GM20431 (cell line): ENCODE measurements around the gene ADGRD2.
"Not testable (repeated sequence)": the region's sequence is repeated elsewhere in the genome, so short reads cannot be mapped to it uniquely, and the experiment has no call there.

Experiments
- in situ Hi-C: fragments of 300-500 bp; cut with MseI, MboI; formaldehyde crosslinking; loops from one replicate; pipeline ENCODE4 v1.15.0; 2020; ENCODE audit warnings: low sequenced_read_pairs; ENCODE audit not compliant: unreplicated experiment

Gene ADGRD2, protein sequence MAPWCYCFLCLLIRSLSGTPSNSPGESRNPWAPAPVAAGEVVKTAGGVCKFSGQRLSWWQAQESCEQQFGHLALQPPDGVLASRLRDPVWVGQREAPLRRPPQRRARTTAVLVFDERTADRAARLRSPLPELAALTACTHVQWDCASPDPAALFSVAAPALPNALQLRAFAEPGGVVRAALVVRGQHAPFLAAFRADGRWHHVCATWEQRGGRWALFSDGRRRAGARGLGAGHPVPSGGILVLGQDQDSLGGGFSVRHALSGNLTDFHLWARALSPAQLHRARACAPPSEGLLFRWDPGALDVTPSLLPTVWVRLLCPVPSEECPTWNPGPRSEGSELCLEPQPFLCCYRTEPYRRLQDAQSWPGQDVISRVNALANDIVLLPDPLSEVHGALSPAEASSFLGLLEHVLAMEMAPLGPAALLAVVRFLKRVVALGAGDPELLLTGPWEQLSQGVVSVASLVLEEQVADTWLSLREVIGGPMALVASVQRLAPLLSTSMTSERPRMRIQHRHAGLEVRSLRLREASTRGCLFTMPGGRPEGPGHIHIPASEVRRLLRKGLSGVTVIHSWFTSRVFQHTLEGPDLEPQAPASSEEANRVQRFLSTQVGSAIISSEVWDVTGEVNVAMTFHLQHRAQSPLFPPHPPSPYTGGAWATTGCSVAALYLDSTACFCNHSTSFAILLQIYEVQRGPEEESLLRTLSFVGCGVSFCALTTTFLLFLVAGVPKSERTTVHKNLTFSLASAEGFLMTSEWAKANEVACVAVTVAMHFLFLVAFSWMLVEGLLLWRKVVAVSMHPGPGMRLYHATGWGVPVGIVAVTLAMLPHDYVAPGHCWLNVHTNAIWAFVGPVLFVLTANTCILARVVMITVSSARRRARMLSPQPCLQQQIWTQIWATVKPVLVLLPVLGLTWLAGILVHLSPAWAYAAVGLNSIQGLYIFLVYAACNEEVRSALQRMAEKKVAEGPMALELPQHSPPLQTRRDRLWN

DNA sequence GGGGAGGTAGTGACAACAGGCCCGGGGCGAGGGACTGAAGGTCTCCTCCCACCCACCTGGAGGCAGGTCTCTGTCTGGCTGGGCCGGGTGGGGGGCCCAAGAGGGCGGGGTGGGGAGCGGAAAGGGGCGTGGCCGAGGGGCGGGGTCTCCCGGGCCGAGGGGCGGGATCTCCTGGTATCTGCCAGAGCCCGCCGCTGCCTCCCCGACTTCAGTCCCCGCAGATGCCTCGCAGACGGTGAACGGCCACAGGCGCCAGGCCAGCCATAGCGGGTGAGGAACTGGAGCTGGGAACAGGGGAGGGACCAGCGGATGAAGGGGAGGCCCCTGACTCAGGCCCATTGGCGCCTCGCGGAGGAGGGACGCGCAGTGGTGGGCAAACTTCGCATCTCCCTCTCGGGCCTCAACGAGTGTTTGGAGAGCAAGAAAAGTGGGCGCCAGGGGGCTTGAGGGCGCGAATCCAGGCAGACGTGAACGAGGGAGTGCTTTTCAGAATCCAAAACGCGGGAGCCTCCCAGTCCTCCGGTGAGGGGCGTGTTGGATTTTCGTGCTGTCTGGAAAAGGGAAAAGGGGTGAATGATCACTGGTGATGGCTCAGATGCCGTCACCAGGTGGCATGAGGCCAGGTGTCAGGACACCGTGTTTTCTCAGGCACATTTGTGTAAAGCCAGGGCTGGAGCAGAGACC, at the start of gene ADGRD2:
ADGRD2 (plus strand) TSS at position 211 of the 684 bp plus-strand sequence. CDS start 1,216 bp downstream, outside the sequence.
- in situ Hi-C loops = no loop called here

DNA sequence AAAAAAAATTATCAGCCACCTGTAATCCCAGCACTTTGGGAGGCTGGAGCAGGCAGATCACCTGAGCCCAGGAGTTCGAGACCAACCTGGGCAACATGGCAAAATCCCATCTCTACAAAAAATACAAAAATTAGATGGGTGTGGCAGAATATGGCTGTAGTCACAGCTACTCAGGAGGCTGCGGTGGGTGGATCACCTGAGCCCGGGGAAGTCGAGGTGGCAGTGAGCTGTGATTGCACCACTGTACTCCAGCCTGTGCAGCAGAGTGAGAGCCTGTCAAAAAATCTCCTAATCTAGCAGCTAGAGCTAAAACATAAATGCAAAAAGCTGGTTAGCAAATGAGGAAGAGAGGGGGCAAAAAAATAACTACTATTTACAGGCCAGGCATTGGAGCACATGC, 47.0 kb upstream of the ADGRD2 start:
- in situ Hi-C loops = no loop called here

DNA sequence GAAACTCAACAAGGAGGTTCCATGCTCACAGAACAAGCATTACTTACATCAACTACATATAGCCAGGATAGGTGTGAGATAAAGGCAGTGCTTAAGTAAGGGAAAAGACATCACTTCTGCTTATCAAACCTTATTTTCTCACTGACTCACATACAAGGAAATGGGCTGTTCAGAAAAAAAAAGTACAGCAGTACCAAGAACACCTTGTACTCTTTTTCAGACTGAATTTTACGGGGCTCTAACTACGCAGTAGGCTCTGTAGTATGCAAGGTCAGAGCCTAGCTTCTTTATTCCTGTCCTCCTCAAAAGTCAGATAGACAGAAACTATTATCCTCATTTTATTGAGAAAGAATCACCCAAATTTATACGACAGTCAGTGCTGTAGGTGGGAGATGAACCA, 40.8 kb upstream of the ADGRD2 start:
- in situ Hi-C loops = no loop called here

DNA sequence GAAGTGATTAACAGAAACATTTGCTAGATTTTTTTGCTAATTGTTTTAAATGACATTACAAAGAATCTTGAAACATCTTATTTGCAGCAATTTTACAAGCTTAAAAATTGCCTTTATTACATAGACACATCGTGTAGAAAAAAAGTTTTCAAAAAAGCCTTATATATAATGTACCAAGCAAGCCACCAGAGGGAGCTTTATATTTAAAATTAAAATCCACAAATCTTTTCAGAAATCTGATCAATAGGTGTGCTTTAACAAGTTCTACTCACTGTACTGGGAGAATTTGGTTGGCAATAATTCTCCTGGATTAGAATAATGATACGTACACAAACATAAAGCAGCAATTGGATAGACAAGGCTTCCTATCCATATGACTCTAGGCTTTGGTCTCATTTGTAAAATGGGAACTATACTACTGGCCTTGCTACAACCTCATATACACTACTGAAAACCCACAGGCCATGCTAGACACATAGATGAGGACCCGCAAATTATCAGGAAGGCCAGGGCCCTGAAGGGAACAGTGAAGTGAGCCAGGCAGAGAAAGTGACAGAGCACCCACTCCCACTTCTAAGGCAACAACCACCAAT, 39.8 kb upstream of the ADGRD2 start:
- in situ Hi-C loops = no loop called here

DNA sequence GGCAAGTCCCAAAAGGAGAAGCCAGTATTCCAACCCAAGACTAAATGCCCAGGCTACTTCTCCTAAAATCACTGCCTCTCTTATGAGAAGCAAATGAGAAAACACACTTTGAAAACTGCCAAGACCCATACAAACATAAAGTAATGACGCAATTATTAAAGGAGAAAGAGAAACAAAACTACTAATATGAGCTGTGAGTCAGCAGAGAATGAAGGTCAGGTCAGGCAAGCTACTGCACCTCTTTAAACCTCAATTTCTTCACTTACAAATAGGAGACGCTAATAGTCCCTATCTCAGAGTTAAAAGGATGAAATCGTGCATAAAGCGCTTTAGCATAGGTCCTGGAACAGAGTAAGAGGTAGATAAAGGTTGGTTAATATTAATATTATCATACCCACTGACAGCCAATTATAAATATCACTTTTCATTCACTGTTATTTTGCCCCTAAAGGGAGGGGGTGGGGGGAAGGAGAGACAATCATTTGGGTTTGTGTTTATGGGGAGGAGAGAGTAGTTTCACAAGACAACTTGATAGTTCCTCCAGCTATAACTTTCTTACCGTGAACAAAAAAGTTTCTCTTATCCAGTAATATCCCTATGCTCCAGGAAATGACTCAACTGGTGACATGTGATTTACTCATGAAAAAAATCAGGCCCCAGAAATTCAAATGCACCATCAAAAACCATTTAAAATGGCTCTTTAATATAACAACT, 38.6 kb upstream of the ADGRD2 start:
- in situ Hi-C loops = no loop called here

DNA sequence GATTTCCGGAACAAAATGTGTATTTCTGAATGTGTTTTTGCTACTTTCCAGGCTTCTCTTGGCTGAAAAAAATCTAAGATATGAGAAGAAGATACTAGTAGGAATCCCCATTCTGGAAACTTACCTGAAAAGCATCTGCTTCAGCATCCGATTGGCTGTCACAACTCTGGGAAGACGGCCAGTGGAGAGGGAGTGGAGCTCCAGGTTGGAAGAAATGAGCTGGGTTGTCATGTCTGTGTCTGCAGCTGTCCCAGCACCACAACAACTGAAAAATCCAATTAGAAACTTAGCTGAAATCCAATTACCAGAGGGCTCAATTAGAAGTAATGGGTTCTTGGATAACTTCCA, 38.0 kb upstream of the ADGRD2 start:
- in situ Hi-C loops = no loop called here

DNA sequence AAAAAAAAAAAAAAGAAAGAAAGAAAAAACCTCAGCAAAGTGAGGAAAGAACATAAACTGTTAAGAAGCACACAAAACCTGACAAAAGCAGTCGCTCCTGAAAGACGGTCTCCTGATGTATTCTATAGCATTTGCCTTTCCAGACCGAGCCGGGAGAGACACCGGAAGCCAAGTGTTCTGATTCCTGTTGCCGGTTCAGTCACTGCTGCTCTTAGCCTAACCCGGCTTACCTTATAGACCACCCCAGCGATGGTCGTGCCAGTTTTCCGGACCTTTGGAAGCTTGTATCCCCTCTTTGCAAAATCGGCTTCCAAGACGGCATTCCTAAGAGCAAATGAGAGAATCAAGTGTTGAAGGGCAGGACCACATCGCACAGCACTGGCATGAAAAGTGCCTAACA, 35.6 kb upstream of the ADGRD2 start:
- in situ Hi-C loops = no loop called here

DNA sequence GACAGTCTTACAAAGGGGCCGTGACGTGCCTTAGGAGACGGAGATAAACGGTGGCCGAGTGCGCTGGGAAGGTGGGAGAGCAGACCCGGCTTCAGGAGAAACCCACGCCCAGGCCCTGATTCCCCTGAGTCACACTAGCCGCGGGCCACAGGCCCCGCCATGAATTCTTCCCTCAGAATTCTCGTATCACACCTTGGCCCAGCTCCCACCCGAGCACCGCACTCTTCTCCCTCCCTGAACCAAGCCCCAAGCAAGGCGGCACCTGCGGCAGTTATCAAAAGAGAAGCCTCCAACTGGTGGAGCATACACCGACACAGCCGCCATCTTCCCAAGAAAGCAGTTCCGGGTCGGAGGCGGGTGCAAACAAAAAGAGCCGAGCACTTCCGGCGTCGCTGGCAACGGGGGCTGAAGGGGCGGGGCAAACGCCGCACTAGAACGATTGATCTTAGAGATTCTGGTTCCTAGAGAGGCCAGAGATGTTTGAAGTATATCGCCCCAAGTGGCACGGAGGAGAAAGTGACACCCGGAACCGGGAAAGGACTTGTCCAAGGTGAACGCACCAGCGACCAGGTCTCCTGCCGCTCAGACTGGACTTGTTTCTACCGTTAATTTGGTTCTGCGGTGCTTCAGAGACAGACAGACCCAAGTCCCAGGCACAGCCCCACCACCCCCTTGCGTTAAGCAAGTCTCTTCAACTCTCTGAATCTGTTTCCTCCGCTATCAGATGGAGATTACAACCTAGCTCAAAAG, 35.0 kb upstream of the ADGRD2 start, which contains the start of gene PSMB7:
PSMB7 (minus strand) TSS at position 341 of the 750 bp plus-strand sequence; CDS start at position 324, 17 bp downstream.
- in situ Hi-C loops = no loop called here

DNA sequence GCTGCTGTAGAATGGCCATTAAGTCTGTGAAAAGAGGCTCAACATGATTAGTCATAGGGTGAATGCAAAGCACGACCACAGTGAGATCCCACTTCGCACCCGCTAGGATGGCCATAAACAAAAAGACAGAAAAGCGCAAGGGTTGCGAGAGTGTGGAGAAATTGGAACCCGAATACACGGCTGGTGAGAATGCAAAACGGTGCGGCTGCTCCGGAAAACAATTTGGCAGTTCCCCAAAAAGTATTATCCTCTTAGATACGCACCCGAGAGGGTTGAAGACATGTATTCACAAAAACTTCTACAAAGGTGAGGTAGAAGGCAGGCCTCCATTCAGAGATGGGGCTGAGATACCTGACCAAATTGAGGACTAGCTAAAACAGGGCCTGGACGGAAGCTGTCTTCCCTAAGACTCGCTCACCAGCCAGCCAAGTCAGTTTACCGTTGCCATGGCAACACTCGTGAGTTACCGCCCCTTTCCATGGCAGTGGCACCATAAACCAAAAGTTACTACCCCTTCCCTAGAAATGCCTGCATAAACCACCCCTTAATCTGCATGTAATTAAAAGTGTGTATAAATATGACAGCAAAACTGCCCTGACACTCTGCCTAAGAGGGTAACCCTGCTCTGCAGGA, 34.3 kb upstream of the ADGRD2 start:
- in situ Hi-C loops = no loop called here

DNA sequence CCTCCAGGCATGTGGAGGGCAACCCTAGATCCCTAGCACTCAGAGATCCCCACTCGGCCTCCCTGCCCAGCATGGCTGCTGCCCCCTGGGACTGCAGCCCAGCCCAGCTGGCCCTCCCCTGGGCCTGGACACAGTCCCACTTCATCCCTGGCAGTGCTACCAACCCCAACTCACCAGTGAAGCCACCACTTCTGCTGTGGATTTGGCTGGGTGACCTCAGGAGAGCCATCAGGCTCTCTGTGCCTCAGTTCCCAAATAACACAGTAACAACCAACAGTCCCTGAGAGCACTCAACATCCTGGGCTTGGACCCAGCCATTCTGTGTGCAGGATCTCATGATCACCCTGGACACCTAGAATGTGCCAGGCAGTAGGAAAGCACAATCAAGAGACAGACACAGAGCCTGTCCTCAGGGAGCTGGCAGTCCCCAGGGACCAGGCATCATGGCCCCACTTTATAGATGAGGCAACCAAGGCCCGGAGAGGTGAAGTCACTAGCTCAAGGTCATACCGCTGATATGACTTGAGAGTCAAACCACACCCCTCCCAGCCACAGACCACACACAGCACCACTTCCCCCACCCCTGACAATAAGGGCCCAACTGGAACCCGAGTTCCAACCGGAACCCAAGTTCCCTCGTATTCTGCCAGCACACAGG, 30.3 kb upstream of the ADGRD2 start:
- in situ Hi-C loops = no loop called here

DNA sequence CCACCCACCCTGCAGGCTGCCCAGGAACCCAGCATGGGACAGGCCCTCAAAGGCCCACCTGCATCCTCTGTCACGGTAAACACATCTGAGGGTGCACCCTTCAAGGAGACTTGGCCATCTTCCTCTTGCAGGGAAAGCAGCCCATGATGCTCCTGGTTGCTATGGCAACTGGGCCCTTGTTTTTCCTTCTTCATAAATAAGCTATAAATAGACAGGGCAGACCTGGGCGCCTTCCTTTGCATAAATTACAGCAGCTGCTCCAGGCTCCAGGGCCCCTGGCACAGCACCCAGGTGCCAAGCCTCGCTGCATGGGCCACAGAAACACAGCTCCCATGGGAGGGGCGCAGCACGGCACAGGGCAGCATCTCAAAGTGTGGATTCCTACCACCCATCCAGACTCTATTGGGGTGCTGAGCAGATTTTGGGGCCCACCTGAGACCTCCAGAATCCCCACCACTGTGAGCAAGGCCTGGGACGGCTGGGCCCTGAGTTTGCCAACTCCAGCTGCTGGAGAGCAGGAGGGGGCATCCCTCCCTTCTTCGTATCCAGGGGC, 29.2 kb upstream of the ADGRD2 start:
- in situ Hi-C loops = no loop called here

DNA sequence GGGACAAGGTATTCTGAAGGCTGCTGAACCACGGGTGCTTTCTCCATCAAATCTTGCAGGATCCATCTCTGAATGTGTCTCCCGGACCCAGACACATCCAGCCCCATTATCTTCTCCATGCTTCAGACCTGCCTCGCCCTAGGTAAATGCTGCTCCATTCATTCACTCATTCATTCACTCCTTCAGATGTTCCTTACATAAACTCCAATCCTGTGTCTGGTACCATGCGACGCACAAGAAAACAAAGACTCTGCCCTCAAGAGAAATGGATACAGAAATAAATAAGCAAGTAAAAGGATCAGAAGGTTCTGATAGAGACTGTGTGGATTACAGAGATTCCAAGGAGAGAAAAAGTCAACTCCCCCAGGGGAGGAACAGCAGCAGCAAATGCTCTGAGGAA, 27.1 kb upstream of the ADGRD2 start:
- in situ Hi-C loops = no loop called here

DNA sequence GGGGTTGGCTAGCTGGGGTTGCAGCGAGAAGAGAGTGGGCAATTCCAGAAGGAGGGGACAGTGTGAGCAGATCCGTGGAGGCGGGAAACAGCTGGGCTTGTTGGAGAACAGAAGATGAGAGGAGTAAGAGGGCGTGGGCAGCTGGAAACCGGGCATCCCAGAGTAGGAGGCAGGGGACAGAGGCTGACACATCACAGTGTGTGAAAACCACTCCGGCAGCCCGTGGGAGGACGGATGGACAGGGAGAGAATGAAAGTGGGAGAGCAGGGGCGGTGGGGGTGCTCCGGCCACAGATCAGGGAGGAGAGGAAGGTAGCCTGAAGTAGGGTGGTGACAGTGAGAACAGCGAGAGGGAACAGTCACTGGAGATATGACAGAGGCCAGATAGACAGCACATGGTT, 26.7 kb upstream of the ADGRD2 start:
- in situ Hi-C loops = no loop called here

DNA sequence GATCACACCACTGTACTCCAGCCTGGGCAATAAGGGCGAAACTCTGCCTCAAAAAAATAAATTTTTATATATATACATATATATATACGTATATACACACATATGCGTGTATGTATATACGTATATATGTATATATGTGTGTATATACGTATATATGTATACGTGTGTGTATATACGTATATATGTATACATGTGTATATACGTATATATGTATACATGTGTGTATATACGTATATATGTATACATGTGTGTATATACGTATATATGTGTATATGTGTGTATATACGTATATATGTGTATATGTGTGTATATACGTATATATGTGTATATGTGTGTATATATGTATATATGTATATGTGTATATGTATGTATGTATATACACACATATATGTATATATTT, 24.5 kb upstream of the ADGRD2 start:
- in situ Hi-C loops = not testable (repeated sequence)

DNA sequence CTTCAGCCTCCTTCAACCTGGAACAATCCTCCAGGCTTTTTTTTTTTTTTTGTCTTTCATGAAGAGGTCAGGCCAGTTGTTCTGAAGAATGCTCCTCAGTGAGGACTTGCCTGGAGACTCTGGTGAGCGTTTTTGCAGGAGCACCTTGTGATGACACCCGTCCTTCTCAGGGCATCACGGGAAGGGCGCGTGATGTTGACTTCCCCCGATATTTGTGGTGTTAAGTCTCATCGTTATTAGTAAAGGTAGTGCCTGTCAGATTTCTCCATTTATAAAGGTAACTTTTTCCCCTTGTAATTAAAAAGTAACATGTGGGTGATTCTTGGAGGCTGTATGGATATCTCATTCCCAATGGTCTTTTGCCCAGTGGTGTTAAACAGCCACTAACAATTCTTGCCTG, 23.9 kb upstream of the ADGRD2 start:
- in situ Hi-C loops = no loop called here

DNA sequence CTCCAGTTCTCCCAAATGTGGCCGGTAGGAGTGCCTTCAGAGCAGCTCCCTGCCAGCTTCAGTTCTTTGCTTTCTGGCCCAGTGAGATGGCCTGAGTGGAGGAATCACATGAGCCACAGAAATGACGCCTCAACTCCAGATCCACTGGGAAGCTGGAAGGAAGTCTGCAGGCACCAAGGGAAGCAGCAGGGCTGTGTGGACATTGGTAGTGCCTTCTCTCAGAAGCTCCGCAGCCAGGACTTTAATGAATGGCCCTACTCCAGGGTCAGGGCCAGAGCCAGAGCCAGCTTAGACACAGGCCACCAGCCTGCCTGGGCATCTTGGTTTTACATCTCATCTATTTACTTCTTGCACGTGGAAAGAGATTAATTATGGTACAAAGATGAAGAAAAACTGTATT, 23.0 kb upstream of the ADGRD2 start:
- in situ Hi-C loops = no loop called here

DNA sequence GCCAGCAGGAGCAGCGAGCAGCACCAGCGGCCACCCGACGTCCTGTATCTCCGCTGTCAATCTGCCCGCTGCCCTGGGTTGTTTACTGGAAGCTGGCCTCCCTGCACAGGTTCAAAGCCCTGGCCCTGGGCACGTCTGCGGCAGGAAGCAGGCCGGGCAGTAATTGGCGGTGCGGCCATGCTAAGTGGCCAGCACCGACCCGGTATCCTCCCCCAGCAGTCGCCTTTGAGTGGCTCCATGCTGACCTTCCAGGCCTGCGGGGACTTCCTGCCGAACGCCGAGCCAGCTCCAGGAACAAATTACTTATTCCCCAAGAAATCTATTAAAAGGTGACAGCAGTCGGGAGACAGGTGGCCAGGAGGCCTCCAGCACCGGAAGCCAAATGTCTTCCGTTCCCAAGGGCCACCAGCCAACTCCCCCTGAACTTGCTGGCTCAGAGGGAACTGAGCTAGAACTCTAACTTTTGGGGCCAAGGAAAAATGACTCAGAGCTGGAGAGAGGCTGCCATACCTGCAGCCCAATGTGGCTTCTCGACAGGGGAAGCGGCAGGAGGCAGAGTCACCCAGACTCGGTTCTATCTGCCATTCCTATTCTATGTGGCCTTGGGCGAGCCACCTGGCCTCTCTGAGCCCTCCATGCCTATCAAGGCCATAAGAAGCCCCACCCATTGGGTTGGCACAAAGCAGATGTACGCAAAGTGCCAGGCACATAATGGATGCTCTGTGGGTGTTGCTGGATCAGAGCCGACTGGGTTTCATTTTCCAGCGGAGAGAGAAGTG, 21.3 kb upstream of the ADGRD2 start:
- in situ Hi-C loops = no loop called here
